ENCODE data around the gene ATG13.

DNA sequence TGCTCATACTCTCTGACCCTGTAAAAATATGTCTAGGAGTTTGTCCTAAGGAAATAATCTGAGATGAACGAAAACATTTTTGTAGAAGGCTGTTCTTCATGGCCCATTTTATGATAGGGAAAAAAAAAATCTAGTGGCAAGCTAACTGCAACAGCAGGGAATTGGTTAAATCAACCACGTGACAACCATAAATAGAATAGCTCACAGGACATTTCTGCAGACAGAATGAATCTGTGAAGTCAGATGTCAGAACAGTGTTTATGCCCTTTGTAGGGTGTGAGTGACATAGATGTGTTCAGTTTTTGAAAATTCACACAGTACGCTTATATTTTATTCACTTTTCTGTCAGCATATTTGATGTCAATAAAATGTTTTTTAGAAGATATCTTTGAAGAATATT is 67.0 kb downstream of the ATG13 start:
- TF ChIP-seq POLR2A (IDR thresholded peaks at IDR 0.05) = no peak
- TF ChIP-seq CTCF (IDR thresholded peaks at IDR 0.05) = no peak
